Measurements from ENCODE around the gene CAMK1D.

Gene CAMK1D

DNA sequence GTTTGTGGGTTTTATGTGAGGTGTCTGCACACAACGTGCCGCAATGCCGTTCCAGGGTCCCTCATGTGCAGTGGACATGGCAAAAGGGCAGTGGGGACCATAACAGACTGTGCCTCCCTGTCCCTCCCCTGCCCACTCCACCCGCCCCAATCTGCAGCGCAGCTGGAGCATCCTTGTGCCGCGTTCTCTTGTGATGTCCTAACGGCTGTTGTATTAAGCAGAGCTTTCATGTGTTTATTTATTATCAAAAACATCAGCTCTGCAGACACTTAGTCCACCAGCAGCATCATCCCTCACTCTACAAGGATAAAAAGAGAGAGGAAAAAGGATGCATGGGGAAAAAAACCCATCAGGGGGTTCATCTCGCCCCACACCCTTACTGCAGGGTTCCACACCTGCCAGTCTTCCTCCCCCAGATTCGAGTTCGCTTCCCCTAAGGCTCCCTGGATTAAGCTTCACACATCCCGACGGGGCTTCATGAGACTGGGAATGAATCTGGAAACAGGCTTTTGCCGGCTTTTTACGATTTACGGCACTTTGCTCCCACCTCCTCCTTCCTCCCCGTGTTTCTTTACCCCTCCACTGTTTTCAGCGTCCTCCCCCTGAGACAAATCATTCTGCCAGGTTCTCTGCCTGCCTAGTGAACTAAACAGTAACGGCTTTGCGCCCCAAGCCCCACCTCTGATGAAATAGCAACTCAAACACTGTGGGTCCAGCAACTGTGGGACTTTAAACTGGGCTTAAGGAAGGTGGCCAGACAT is 301.4 kb downstream of the CAMK1D start:
- no peak overlapping the region for H3K27ac ChIP-seq

DNA sequence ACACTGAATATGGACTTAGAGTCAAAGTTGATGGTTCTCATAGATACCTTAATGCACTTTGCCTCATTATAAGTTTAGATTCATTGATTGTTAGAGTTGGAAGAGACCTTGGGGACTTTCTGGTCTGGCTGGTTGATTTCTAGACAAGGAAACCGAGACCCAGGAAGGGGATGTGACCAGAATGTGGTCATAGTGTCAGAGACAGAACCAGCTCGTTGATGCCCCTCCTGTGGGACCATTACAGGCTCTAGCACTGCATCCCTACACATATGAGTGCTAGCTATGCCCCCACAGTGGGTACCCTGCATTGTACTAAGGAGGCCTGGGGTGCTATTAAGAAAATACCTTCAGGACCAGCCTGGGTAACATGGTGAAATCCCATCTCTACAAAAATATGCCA is 306.6 kb downstream of the CAMK1D start:
- TF ChIP-seq CTCF (conservative IDR thresholded peaks at IDR 0.05): no peak
- peak overlapping the region; percentile 35; the same call in 1 of the 2 replicates for H3K27ac ChIP-seq

More for the DNA sequence above, 301.4 kb downstream of the CAMK1D start:
- no peak for TF ChIP-seq CTCF (conservative IDR thresholded peaks at IDR 0.05)

- peak overlapping the region; percentile 35; the same call in 1 of the 2 replicates for H3K27ac ChIP-seq
- TF ChIP-seq CTCF (conservative IDR thresholded peaks at IDR 0.05): peak; percentile 92
Measured at GRCh38 chr10:12656518-12657142, 307.3 kb downstream of the CAMK1D start.

DNA sequence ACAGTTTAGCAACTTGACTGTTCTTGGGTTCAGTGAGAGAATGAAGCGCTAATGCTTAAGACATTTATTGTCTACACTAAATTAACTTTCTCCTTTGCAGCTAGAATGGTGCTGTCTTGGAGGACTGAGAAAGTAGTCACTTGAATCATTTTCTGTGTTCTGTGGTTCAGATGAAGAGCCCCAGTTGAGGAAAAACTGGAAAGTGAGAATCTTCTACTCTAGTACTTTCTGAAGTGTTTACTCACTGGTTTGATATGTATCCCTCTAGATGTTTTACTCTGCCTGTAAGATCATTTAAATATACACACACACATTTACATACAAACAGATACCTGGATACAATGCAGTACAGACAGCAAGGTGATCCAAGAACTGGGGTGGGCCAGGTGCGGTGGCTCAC is 308.1 kb downstream of the CAMK1D start:
- H3K27ac ChIP-seq: no peak overlapping the region
- TF ChIP-seq CTCF (conservative IDR thresholded peaks at IDR 0.05): no peak

DNA sequence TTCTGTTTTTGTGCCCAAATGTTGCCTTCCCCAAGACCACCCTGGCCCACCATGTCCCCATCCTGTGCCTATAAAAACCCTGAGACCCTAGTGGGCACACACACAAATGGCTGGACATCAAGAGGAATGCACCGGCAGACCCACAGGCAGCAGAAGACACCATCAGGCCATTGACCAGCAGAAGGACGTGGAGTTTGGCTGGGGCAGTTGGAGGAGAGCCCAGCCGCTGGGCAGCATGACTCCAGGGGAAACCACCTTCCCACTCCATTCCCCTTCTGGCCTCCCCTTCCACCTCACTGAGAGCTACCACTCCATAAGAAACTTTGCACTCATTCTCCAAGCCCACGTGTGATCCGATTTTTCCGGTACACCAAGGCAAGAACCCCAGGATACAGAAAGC is 309.2 kb downstream of the CAMK1D start:
- H3K27ac ChIP-seq: no peak overlapping the region
- no peak for TF ChIP-seq CTCF (conservative IDR thresholded peaks at IDR 0.05)

- no peak for TF ChIP-seq CTCF (conservative IDR thresholded peaks at IDR 0.05)
- H3K27ac ChIP-seq: no peak overlapping the region
Measured at GRCh38 chr10:12659706-12660105, 310.4 kb downstream of the CAMK1D start.

DNA sequence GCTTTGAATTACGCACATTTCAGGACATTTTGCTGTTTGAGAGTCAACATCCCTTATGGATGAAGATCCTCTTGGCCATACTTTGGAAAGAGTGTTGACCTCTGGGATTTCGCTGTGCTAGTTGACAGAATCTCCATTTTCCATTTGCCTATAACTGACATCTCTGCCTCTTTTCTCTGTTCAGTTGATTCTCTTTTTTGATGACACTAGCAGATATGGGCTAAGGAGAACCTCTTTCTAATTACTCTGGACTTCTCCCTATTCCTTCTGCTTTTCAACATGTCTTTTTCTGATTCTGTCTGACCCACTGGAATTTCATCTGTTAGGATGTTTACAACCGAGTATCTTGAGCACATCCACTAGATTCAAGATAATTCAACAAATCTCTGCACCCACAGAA is 311.5 kb downstream of the CAMK1D start:
- no peak for TF ChIP-seq CTCF (conservative IDR thresholded peaks at IDR 0.05)
- no peak overlapping the region for H3K27ac ChIP-seq

Measured in VCaP (cell line).